HG03159 (cell line): Measurements from ENCODE around the gene TAGLN3.
A peak's percentile ranks its signal among the peaks of the same experiment; 100 is the strongest.

Experiments used
- ATAC-seq: cut with Tn5 transposase; IDR thresholded peaks from one replicate; pipeline ENCODE4 v1.9.1; 2021; ENCODE audit warnings: mild to moderate bottlenecking, moderate library complexity; ENCODE audit not compliant: unreplicated experiment

TAGLN3 gene

DNA sequence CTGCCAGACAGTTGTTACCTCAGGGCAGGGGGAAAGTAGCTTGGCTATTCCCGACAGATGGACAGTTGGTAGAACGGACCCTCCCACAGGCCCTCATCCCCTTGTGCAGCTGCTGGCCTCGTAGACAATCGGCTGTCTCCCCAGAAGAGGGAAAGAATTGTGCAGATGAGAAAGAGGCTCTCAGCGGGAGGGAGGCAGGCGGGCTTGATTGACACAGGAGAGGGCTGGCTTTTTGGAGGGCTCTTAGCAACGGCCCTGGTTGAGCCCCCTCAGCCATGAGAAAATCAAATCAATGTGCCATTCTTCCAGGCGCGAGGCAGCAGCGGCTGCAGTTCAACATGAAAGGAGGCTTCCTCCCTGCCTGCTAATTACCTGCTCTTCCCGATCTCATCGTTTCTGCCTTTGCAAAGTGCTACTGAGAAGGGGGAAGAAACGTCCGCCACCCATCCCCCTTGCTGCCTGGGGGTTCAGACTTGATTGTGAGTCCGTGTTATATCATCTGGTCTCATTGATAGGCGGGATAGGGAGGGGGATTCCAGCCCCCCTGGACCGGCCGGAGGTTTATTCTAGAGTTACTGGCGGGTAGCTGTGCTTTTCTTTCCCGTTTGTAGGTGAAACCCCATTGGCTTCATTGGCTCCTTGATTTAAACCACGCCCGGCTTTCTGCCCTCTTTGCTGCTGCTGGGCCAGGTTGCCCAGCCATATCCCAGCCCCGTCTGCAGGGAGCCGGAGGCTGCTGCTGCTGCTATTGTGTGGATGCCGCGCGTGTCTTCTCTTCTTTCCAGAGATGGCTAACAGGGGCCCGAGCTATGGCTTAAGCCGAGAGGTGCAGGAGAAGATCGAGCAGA is at the start of gene TAGLN3:
TAGLN3 (plus strand) TSS at position 287 of the 848 bp plus-strand sequence; CDS start at position 788, 501 bp downstream.
- ATAC-seq, result no peak

DNA sequence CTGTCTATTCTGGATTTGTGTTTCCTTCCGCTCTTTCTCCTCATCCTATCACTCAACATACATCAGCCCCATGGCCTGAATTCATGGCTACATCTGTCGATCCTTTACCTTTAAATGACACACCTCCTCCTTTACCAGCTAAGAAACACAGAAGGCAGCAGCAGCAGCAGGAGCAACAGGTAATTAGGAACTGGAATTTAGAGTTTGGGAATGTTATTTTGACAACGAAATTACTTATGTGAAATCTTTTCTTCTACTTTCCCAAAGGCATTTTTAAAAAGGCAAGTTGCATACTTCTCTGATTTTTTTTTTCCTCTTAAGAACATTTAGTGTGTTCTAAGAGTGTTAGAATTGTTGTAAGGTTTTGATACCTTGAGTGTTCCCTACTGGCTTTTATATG is 49.0 kb upstream of the TAGLN3 start:
- ATAC-seq, result no peak

DNA sequence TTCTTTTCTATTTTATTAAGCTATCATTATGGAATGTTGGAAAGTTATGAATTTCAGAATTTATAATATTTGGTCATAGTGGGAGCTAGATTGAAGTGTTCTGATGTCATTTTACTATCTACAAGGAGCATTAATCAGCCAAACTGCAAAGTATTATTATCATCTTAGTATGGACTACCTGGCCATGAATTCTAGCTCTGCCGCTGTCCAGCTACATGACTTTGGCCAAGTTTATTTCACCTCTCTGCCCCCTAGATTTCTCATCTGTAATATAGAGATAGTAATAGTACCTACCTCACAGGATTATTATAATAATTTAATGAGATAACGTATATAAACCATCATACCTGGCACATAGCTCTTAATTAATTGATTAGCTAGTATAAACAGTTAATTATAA is 47.7 kb upstream of the TAGLN3 start:
- ATAC-seq, result no peak

- no peak for ATAC-seq
Measured at GRCh38 chr3:111952086-111952485, 46.6 kb upstream of the TAGLN3 start.

DNA sequence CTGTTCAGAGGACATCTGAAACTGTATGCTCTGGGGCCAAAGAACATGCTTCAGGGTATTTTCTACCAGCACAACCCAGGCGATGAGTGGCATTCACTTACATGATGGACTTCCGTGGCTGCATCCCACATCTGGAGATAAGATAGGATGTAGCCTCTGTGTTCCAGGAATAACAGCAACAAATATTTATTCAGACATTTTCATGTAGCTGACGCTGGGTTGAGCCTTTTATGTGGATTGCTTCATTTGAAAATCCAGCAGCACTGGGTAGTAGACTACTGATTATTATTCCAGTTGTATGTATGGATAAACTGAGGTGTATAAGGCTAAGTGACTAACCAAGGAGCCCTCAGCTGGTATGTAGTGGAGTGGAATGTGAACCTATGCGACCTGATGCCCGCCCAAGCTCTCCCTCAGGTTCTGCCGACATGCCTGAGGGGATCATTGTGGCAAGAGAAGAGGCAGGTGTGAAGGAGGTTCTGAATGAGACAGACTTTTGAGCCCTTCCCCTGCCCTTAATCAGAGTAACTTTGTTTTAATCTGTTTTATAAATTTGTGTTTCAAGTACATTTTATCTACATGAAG is 45.8 kb upstream of the TAGLN3 start:
- no peak for ATAC-seq

DNA sequence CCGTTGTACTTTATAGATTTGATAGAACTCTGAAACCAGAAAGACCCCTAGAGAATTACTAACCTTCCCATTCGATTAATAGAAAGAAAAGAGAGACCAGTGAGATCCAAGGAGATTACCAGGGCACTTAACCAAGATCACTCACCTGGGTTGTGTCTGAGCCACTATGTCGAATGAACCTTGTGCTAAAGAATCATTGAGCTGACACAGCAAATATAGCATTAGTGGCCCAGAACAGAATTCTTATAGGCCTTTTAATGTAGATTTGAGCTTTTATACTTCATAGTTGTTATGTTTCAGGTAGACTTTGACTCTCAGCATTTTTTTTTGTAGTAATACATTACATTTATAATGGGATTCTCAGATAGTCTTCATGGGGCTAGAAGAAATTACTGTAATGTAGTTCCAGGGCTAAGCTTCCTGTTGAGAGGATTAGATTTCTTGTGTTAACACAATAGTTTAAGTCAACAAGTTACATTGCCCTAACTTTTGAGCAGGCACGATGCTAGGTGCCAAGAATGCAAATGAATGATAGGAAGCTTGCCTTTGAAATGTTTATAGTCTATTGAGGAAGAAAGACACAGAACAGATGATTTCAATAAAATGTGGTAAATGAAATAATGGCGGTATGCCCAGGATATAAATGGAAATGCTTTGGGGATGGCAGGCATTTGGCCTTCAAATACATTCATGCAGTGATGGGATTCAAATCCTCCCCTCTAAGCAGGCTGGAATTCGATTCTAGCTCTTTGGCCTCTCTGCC is 44.3 kb upstream of the TAGLN3 start:
- no peak for ATAC-seq

DNA sequence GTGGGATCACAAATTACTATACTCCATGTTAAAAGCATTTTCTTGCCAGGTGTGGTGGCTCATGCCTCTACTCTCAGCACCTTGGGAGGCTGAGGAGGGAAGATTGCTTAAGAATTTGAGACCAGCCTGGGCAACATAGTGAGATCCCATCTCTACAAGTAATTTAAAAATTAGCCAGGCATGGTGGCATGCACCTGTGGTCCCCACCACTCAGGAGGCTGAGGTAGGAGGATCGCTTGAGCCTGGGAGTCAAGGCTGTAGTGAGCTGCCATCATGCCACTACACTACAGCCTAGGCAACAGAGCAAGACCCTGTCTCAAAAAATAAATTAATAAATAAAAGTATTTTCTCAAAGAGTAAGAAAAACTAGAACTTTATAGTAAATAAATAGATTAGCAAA is 42.8 kb upstream of the TAGLN3 start:
- ATAC-seq, result no peak

DNA sequence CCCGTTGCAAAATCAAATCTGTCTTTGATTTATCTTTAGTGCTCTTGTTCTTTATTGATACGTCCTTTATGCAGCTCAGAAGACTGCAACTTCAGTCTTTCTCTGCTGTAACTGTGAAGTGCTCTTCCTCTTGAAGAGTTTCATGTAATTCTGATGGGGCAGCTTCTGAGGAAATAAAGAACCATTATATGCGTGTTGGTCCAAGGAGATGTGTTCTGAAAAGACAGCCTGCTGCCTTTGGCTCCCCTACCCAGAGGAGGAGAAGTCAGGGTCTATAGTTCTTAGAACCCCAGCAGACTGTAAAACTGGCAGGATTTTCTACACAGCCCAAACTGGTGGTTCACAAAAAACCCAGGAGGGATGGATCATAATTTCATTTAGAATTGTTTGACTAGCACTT is 42.3 kb upstream of the TAGLN3 start:
- no peak for ATAC-seq

GRCh38 chr3:111956995-111957734 is 41.6 kb upstream of the TAGLN3 start:
- no peak for ATAC-seq

- ATAC-seq, result no peak
Measured at GRCh38 chr3:111961461-111962164, 37.1 kb upstream of the TAGLN3 start.

- no peak for ATAC-seq
Measured at GRCh38 chr3:111963424-111963823, 35.3 kb upstream of the TAGLN3 start.

- no peak for ATAC-seq
Measured at GRCh38 chr3:111965484-111965883, 33.2 kb upstream of the TAGLN3 start.

- ATAC-seq, result no peak
Measured at GRCh38 chr3:111967068-111967467, 31.7 kb upstream of the TAGLN3 start.

- peak; percentile 90 for ATAC-seq
Measured at GRCh38 chr3:111967651-111968274, 31.0 kb upstream of the TAGLN3 start.

DNA sequence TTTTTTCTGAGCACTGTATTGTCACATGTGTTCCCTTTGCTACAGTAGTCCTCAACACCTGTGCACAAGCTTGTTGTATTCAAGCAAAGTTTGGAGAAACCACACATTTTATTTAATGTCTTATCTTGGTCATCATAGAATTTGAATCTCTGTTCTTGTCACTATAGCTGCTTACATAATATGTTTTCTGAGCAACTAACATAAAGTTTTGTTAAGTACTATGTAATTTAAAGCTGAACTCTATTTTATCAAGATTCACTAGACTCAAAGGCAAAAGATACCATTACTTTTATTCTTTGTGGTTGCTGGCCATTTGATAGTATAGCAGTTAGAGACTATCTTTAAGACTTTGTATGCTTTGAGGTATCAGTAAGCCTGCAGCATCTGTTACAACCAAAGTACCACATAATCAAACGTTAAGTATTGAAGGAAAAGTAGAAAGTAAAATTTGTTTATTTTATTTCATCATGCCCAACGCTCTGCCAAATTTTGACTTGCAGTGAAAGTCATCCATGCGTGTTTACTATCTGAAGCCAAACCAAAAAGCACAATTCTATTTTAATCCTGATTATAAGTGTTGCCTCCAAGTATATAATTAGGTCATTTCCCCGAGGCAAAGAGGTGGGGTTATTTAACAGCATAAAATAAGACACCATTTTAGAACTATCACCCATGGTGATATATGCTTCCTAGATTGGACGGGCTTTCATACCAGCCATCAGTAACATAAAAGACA is 30.2 kb upstream of the TAGLN3 start:
- ATAC-seq, result no peak

GRCh38 chr3:111970376-111970775 is 28.3 kb upstream of the TAGLN3 start:
- ATAC-seq, result no peak

DNA sequence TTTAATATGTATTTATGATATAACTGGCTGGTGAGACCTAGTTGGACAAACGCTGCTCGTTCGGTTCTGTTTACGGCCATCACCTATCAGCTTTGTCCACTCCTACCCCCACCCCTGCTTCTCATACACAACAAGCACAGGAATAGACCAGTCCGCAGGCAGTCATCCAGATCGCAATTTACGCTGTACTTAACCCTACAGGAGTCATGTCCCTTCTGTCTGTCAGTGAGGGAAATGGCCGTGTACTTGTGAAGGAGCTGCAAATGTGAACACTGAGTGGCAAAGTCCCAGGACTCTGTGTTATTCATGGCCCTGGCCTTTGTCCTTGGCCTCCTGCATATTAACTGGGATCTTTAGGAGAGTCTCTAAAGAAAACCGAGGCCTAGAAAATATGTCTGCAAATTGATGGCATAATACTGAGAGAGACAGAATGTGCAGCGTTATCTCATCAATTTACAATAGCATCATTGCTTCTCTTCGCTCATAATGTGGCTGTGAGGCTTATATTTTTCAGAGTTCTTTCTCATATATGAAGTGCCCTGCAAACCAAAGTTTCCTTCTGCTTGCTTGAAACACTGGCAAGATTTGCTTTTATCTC is 27.1 kb upstream of the TAGLN3 start:
- ATAC-seq, result no peak

DNA sequence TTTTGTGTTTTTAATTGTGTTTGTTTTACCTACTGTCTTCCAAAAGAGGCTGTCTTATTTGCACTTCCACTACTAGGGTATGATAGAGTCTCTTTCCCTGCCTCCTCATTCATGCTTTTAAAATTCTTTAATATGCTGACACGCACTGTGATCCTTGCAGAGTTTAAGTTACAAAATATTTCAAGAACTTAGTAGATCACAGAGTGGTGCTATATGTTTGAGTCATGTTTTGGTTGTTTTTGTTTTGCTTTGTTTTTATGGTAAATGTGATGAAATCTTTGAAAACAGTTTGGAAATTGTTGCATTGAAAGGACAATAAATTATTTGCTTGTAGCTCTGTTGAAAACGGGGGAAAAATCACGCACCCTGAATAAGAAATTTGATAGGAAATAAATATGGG is 25.8 kb upstream of the TAGLN3 start:
- no peak for ATAC-seq

DNA sequence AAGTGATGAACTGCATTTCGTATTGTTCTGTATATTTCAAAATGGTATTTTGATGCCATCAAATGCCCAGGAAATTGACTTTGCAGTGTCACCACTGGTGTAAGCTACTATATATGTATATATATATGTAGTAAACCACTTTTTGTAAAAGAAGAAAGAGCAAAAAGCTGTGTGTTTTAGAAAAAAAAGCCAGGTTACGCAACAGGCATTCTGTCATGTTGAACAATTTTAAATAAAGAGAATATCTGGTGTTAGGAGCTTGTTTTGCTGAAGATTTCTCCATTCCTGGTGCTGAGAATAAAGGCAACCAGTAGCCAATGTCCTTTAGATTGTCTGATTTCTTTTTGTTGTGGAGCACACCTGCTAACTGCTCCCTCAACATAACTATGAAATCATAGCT is 23.6 kb upstream of the TAGLN3 start:
- ATAC-seq, result no peak
